OCI-LY3 (cell line): ENCODE measurements around the gene PANK4.

Experiments used
- CTCF ChIP-seq: fragments of 200-600, 300-600 bp; sonication (generic); IDR thresholded peaks from 2 replicates; pipeline ENCODE4 v1.5.1; 2014; ENCODE audit warnings: antibody characterized with exemption, low read length, low read depth
- EZH2phosphoT487 ChIP-seq: fragments of 200-600 bp; shearing (Covaris generic); IDR thresholded peaks from 2 replicates; pipeline ENCODE4 v1.6.1; 2018; ENCODE audit warnings: antibody characterized with exemption, mixed run types, low read depth

- TF ChIP-seq CTCF (no peak), EZH2phosphoT487 (no peak)
Measured at GRCh38 chr1:2532485-2533160, 6.2 kb upstream of the PANK4 start.
